GM12878 (cell line): ENCODE results near the gene ACYP2. TPM values are rescaled to one million over a fixed set of nuclear protein-coding genes. Genes with fewer than 3 reads are reported as not detected.
"Not testable (repeated sequence)": the region's sequence is repeated elsewhere in the genome, so short reads cannot be mapped to it uniquely, and the experiment has no call there.

ENCODE experiments used
- ATAC-seq: fragments of 200-7000 bp; cut with Tn5 transposase; 3 replicates; pipeline ENCODE4 v1.9.1; 2020; ENCODE audit warnings: mild to moderate bottlenecking, moderate library complexity
- BruUV-seq: library from RNA; stranded (reverse); fragments of 400-500 nt; replicated peaks from 2 replicates; lab custom pipeline; 2021; lab: Mats Ljungman, UMichigan
- CTCF ChIA-PET: fragments of 300-600 bp; sonication (Branson Sonifier 250); formaldehyde crosslinking; extraction: SDS; loops from one replicate; lab custom pipeline; 2021; ENCODE audit warnings: inconsistent platforms; lab: Yijun Ruan, JAX
- POLR2A ChIA-PET: fragments of 350-600 bp; formaldehyde crosslinking; extraction: SDS; loops from one replicate; lab custom pipeline; 2021; ENCODE audit warnings: inconsistent platforms; lab: Charles Lee
- RAD21 ChIA-PET: fragments of 300-600 bp; sonication (Branson Sonifier 250); formaldehyde crosslinking; loops from one replicate; lab custom pipeline; 2023; ENCODE audit warnings: antibody characterized with exemption; ENCODE audit not compliant: unreplicated experiment; lab: Charles Lee
- SMC1A ChIA-PET: fragments of 300-600 bp; sonication (Branson Sonifier 250); formaldehyde crosslinking; loops from one replicate; lab custom pipeline; 2023; ENCODE audit not compliant: unreplicated experiment, uncharacterized antibody; lab: Charles Lee
- DNase-seq: peaks from one replicate; pipeline ENCODE4 v3.0.0-alpha.2; 2011; ENCODE audit warnings: low read depth, low spot score
- FAIRE-seq: peaks from 3 replicates; lab custom pipeline; 2011; peaks lifted over from hg19 to GRCh38; lab: Jason Lieb, UNC
- H2AFZ ChIP-seq: 2 replicates; pipeline ENCODE4 v1.6.0; 2011; ENCODE audit warnings: low read depth, low read length, control low read depth; ENCODE audit not compliant: control insufficient read depth
- H3K27ac ChIP-seq: 2 replicates; pipeline ENCODE4 v1.5.1; 2011; ENCODE audit warnings: control low read depth; ENCODE audit not compliant: control insufficient read depth, insufficient read depth
- H3K27me3 ChIP-seq, 2 experiments: replicated peaks in 1 of 2; 2 replicates each; pipeline versions ENCODE4 v1.6.0 to v1.6.1; 2011; ENCODE audit warnings: low read length in 1 of 2; ENCODE audit not compliant: control insufficient read depth in 2 of 2, insufficient read depth in 2 of 2
- H3K36me3 ChIP-seq, 2 experiments: 2 replicates each; pipeline ENCODE4 v1.5.1; 2011; ENCODE audit warnings: low read length in 1 of 2; ENCODE audit not compliant: control insufficient read depth in 2 of 2, insufficient read depth in 2 of 2
- H3K4me1 ChIP-seq: 2 replicates; pipeline ENCODE4 v1.6.1; 2011; ENCODE audit warnings: mild to moderate bottlenecking, low read length, moderate library complexity, mixed read lengths; ENCODE audit not compliant: control insufficient read depth, insufficient read depth
- H3K4me2 ChIP-seq: 2 replicates; pipeline ENCODE4 v1.6.0; 2011; ENCODE audit warnings: control low read depth; ENCODE audit not compliant: control insufficient read depth, insufficient read depth
- H3K4me3 ChIP-seq: fragments of 200-600 bp; sonication (generic); 2 replicates; pipeline ENCODE4 v1.5.1; 2016
- H3K79me2 ChIP-seq: 2 replicates; pipeline ENCODE4 v1.6.0; 2011; ENCODE audit warnings: low read length; ENCODE audit not compliant: control insufficient read depth, insufficient read depth
- H3K9ac ChIP-seq: 2 replicates; pipeline ENCODE4 v1.8.0; 2011; ENCODE audit warnings: low read length, control low read depth, mixed read lengths; ENCODE audit not compliant: control insufficient read depth, insufficient read depth
- H3K9me3 ChIP-seq: replicated peaks from 3 replicates; pipeline ENCODE4 v1.5.1; 2011; ENCODE audit warnings: mild to moderate bottlenecking, low read length; ENCODE audit not compliant: control insufficient read depth, insufficient read depth
- H4K20me1 ChIP-seq: 2 replicates; pipeline ENCODE4 v1.6.0; 2011; ENCODE audit not compliant: control insufficient read depth, insufficient read depth
- IKZF2 ChIP-seq, 2 experiments: fragments of 450-650 bp; IDR thresholded peaks; 2 replicates each; pipeline ENCODE4 v1.6.1; 2017; ENCODE audit warnings: mild to moderate bottlenecking in 2 of 2, moderate library complexity in 2 of 2
- MXI1 ChIP-seq: fragments of 150-350 bp; IDR thresholded peaks from 2 replicates; pipeline ENCODE4 v1.6.1; 2011; ENCODE audit warnings: low read depth, mild to moderate bottlenecking, inconsistent platforms, low read length, improper control_type of control experiment
- PAX5 ChIP-seq: IDR thresholded peaks from 2 replicates; pipeline ENCODE4 v1.6.1; 2011; ENCODE audit warnings: low read depth, low read length, borderline replicate concordance
- RUNX3 ChIP-seq: IDR thresholded peaks from 2 replicates; pipeline ENCODE4 v1.6.1; 2012; ENCODE audit warnings: low read length, inconsistent platforms
- SMC3 ChIP-seq: IDR thresholded peaks from 2 replicates; pipeline ENCODE4 v1.6.1; 2011; ENCODE audit warnings: low read length, improper control_type of control experiment, borderline replicate concordance
- STAT3 ChIP-seq: IDR thresholded peaks from 2 replicates; pipeline ENCODE4 v1.6.1; 2011; ENCODE audit warnings: low read depth, low read length, improper control_type of control experiment
- USF1 ChIP-seq: IDR thresholded peaks from 2 replicates; pipeline ENCODE4 v1.6.1; 2011; ENCODE audit warnings: borderline replicate concordance, low read depth, mild to moderate bottlenecking, moderate library complexity, mixed read lengths, low read length; ENCODE audit not compliant: insufficient read depth; ENCODE audit errors: extremely low read length
- ZNF384 ChIP-seq: IDR thresholded peaks from 2 replicates; pipeline ENCODE4 v1.6.1; 2012; ENCODE audit warnings: low read depth, mild to moderate bottlenecking, low read length, improper control_type of control experiment, borderline replicate concordance
- ZNF622 ChIP-seq: fragments of 450-650 bp; IDR thresholded peaks from 2 replicates; pipeline ENCODE4 v1.6.1; 2017; ENCODE audit warnings: mild to moderate bottlenecking, inconsistent platforms
- WGBS: methylation state at CpG from one replicate; pipeline ENCODE4 v1.1.6; 2016; ENCODE audit warnings: low lambda C conversion rate; ENCODE audit not compliant: insufficient replicate concordance, insufficient coverage; ENCODE audit errors: missing lambda C conversion rate; 5-methylcytosine and 5-hydroxymethylcytosine counted together
- in situ Hi-C: fragments of 300-500 bp; cut with MboI; formaldehyde crosslinking; loops from 9 replicates; pipeline ENCODE4 v1.14.3; 2018; ENCODE audit warnings: mixed read lengths
- intact Hi-C: fragments of 100-400 bp; cut with micrococcal nuclease; formaldehyde crosslinking; loops from one replicate; pipeline ENCODE4 v1.14.2; 2022; ENCODE audit not compliant: unreplicated experiment
- polyA plus RNA-seq, 11 experiments: library from polyadenylated mRNA; depleted of rRNA in 4 of 11; unstranded in 6 of 11; stranded (reverse) in 5 of 11; fragments of >200 nt; fragmentation: Nextera tagmentation in 4 of 11; fragmentation: Illumina TruSeq in 1 of 11; extraction: Ambion mirVana in 4 of 11; extraction: Trizol in 1 of 11; gene quantifications; 1 replicate in 1 of 11; 2 replicates in 10 of 11; pipeline versions ENCODE4 v1.2.1 to v1.2.3, GENCODE V29; 2011 to 2016; ENCODE audit warnings: inconsistent platforms in 2 of 11, missing spikeins in 2 of 11, low read depth in 1 of 11
- total RNA-seq, 4 experiments: library from RNA; depleted of rRNA in 3 of 4; stranded (reverse); fragments of >200 nt in 3 of 4; fragmentation: Illumina TruSeq in 1 of 4; extraction: Trizol in 1 of 4; gene quantifications; 2 replicates each; pipeline versions ENCODE4 v1.2.1 to v1.2.3, GENCODE V29; 2013 to 2021

ACYP2 gene
- total and polyA plus RNA-seq, 10 of the 15 experiments (the other 5 are each of a cell fraction or from before 2014, with no cell fraction given), result 4.2 to 16.3 (median 9.0) TPM

DNA sequence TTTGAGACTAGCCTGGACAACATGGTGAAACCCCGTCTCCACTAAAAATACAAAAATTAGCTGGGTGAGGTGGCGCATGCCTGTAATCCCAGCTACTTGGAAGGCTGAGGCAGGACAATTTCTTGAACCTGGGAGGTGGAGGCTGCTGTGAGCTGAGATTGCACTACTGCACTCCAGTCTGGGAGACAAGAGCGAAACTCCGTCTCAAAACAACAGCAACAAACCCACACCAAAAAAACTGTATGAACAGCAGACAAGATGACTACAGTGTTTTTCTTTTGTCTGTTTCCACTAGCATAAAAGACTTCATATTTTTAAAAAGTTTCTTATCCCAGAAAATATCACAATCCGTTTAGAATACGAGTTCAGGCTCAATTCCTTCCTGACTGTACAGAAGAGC is 936 bp upstream of the ACYP2 start:
- CTCF ChIA-PET, result interaction anchor here (0.7 to 1.7 kb wide), 4 partner anchors 61 to 590 kb away, joined by 3 read pairs; a partner anchor contains a TSS
- H3K36me3 ChIP-seq, H3K27me3 ChIP-seq, H3K4me1 ChIP-seq, H3K9me3 ChIP-seq, FAIRE-seq, intact Hi-C loops, H2AFZ ChIP-seq, H3K79me2 ChIP-seq, ATAC-seq, DNase-seq, BruUV-seq, H4K20me1 ChIP-seq: not testable (repeated sequence)
- 96% methylated on average over 6 of the region's 6 CpGs for WGBS
- H3K27ac ChIP-seq, result peak overlapping the region; percentile 97
- peak overlapping the region; percentile 86 for H3K4me2 ChIP-seq
- peak overlapping the region; percentile 86; the same call in 1 of the 2 replicates for H3K9ac ChIP-seq
- H3K4me3 ChIP-seq, result peak overlapping the region; percentile 70
- POLR2A ChIA-PET, result interaction anchor here (0.7 to 1.6 kb wide), 4 partner anchors 11 to 936 kb away, joined by 3 read pairs; partner anchors contain the start of gene RTN4
- RAD21 ChIA-PET, result interaction anchor here (1.0 kb wide), 3 partner anchors 17 to 590 kb away, joined by 4 read pairs; no protein-coding TSS in a partner anchor
- SMC1A ChIA-PET, result interaction anchor here (1.0 to 1.3 kb wide), 3 partner anchors 10 to 60 kb away, joined by 3 to 4 read pairs (median 4); no protein-coding TSS in a partner anchor
- in situ Hi-C loops, result loop anchor here (25.0 kb wide), 1 partner anchor 598 kb away; the partner anchor contains the start of gene EML6

DNA sequence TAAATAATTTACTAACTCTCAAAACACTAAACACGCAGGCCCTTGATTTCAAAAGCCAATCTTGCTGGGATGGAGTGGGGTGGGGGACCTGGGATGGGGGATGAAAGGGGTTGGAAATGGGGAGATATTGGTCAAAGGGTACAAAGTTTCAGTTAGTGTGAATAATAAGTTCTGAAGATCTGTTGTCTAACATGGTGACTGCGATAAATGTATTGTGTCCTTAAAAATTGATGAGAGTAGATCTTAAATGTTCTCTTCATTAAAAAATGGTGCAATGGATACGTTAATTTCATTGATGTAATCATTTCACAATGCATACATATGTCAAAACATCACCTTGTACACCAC is 505 bp upstream of the ACYP2 start:
- Histone ChIP-seq H4K20me1 (no peaks in the 10 kb centered on the region), H3K9ac (peak overlapping the region; percentile 86), H3K36me3 (no peaks in the 10 kb centered on the region), H3K27ac (peak overlapping the region; percentile 97), H3K4me2 (peak overlapping the region; percentile 86), H3K9me3 (peaks cover 8% of the 10 kb centered on the region), H3K4me3 (peak overlapping the region; percentile 70), H3K27me3 (no peaks in the 10 kb centered on the region), H3K4me1 (no peaks in the 10 kb centered on the region), H3K79me2 (peaks cover 5% of the 10 kb centered on the region), H2AFZ (peak overlapping the region; percentile 98)
- FAIRE-seq (no peak), ATAC-seq (no peak), DNase-seq (no peak)
- ChIA-PET RAD21 (interaction anchor here (1.0 to 1.4 kb wide), 4 partner anchors 8 to 589 kb away, joined by 4 to 5 read pairs (median 4); no protein-coding TSS in a partner anchor), CTCF (interaction anchor here (0.7 to 1.7 kb wide), 4 partner anchors 62 to 589 kb away, joined by 3 read pairs; a partner anchor contains a TSS), SMC1A (interaction anchor here (1.0 to 1.4 kb wide), 3 partner anchors 12 to 61 kb away, joined by 3 to 6 read pairs (median 4); no protein-coding TSS in a partner anchor), POLR2A (interaction anchor here (1.0 to 1.6 kb wide), 3 partner anchors 11 to 935 kb away, joined by 3 read pairs; partner anchors contain the start of gene RTN4)
- 60% methylated on average over 3 of the region's 3 CpGs for WGBS
- intact Hi-C loops (loop anchor here (1.0 kb wide), 1 partner anchor 22 kb away; no protein-coding TSS in a partner anchor), in situ Hi-C loops (loop anchor here (25.0 kb wide), 1 partner anchor 597 kb away; the partner anchor contains the start of gene EML6)
- BruUV-seq, result no TSS peak
- TF ChIP-seq RUNX3, result no peak
- TF ChIP-seq PAX5, result no peak
- TF ChIP-seq IKZF2 (IDR thresholded peaks at IDR 0.05), result no peak
- no peak for TF ChIP-seq USF1
- no peak for TF ChIP-seq SMC3
- no peak for TF ChIP-seq STAT3
- no peak for TF ChIP-seq ZNF622
- TF ChIP-seq MXI1, result no peak
- TF ChIP-seq ZNF384, result no peak
